ENCODE results near the gene SLC6A4.

SLC6A4 gene

GRCh38 chr17:30248786-30249185 lies 13.3 kb upstream of the SLC6A4 start:
- Mint-ChIP-seq H3K9me3 (no peaks in the 10 kb centered on the region), H3K4me1 (ENCODE audit: low read depth) (no peaks in the 10 kb centered on the region), H3K36me3 (ENCODE audit: low read depth) (peaks cover 36% of the 10 kb centered on the region), H3K27ac (no peak overlapping the region), H3K4me3 (no peak overlapping the region), H3K27me3 (ENCODE audit: low read depth) (no peaks in the 10 kb centered on the region)

- H3K36me3 Mint-ChIP-seq (ENCODE audit: low read depth) = peaks cover 31% of the 10 kb centered on the region
- H3K4me3 Mint-ChIP-seq = no peak overlapping the region
- H3K27ac Mint-ChIP-seq = no peak overlapping the region
- H3K27me3 Mint-ChIP-seq (ENCODE audit: low read depth) = peaks cover 4% of the 10 kb centered on the region
- peaks cover 3% of the 10 kb centered on the region for H3K4me1 Mint-ChIP-seq (ENCODE audit: low read depth)
- no peaks in the 10 kb centered on the region for H3K9me3 Mint-ChIP-seq
Measured at GRCh38 chr17:30246460-30246859, 11.0 kb upstream of the SLC6A4 start.

- no peaks in the 10 kb centered on the region for H3K9me3 Mint-ChIP-seq
- H3K4me1 Mint-ChIP-seq (ENCODE audit: low read depth) = peaks cover 3% of the 10 kb centered on the region
- no peak overlapping the region for H3K4me3 Mint-ChIP-seq
- H3K36me3 Mint-ChIP-seq (ENCODE audit: low read depth) = peaks cover 24% of the 10 kb centered on the region
- peaks cover 9% of the 10 kb centered on the region for H3K27me3 Mint-ChIP-seq (ENCODE audit: low read depth)
- H3K27ac Mint-ChIP-seq = no peak overlapping the region
Measured at GRCh38 chr17:30244853-30245385, 9.4 kb upstream of the SLC6A4 start.

GRCh38 chr17:30243568-30243967 lies 8.1 kb upstream of the SLC6A4 start:
- peaks cover 21% of the 10 kb centered on the region for H3K27me3 Mint-ChIP-seq (ENCODE audit: low read depth)
- H3K27ac Mint-ChIP-seq = no peak overlapping the region
- no peaks in the 10 kb centered on the region for H3K9me3 Mint-ChIP-seq
- peaks cover 18% of the 10 kb centered on the region for H3K36me3 Mint-ChIP-seq (ENCODE audit: low read depth)
- H3K4me3 Mint-ChIP-seq = no peak overlapping the region
- H3K4me1 Mint-ChIP-seq (ENCODE audit: low read depth) = peaks cover 6% of the 10 kb centered on the region

- H3K9me3 Mint-ChIP-seq = no peaks in the 10 kb centered on the region
- H3K4me3 Mint-ChIP-seq = no peak overlapping the region
- H3K36me3 Mint-ChIP-seq (ENCODE audit: low read depth) = peaks cover 13% of the 10 kb centered on the region
- no peak overlapping the region for H3K27ac Mint-ChIP-seq
- peaks cover 7% of the 10 kb centered on the region for H3K4me1 Mint-ChIP-seq (ENCODE audit: low read depth)
- peaks cover 27% of the 10 kb centered on the region for H3K27me3 Mint-ChIP-seq (ENCODE audit: low read depth)
Measured at GRCh38 chr17:30243002-30243401, 7.5 kb upstream of the SLC6A4 start.

GRCh38 chr17:30241051-30241450 lies 5.6 kb upstream of the SLC6A4 start:
- Mint-ChIP-seq H3K9me3 (no peaks in the 10 kb centered on the region), H3K27ac (no peak overlapping the region), H3K27me3 (ENCODE audit: low read depth) (peaks cover 45% of the 10 kb centered on the region), H3K4me1 (ENCODE audit: low read depth) (peaks cover 13% of the 10 kb centered on the region), H3K36me3 (ENCODE audit: low read depth) (peaks cover 2% of the 10 kb centered on the region), H3K4me3 (no peak overlapping the region)

GRCh38 chr17:30240177-30240576 lies 4.7 kb upstream of the SLC6A4 start:
- Mint-ChIP-seq H3K27me3 (ENCODE audit: low read depth) (peaks cover 48% of the 10 kb centered on the region), H3K4me1 (ENCODE audit: low read depth) (peaks cover 14% of the 10 kb centered on the region), H3K27ac (no peak overlapping the region), H3K4me3 (no peak overlapping the region), H3K36me3 (ENCODE audit: low read depth) (peaks cover 2% of the 10 kb centered on the region), H3K9me3 (no peaks in the 10 kb centered on the region)

GRCh38 chr17:30239089-30239462 lies 3.6 kb upstream of the SLC6A4 start:
- H3K4me1 Mint-ChIP-seq (ENCODE audit: low read depth) = peaks cover 20% of the 10 kb centered on the region
- H3K27ac Mint-ChIP-seq = no peak overlapping the region
- no peaks in the 10 kb centered on the region for H3K9me3 Mint-ChIP-seq
- peaks cover 2% of the 10 kb centered on the region for H3K36me3 Mint-ChIP-seq (ENCODE audit: low read depth)
- H3K4me3 Mint-ChIP-seq = no peak overlapping the region
- H3K27me3 Mint-ChIP-seq (ENCODE audit: low read depth) = peaks cover 59% of the 10 kb centered on the region

- Mint-ChIP-seq H3K27ac (no peak overlapping the region), H3K36me3 (ENCODE audit: low read depth) (peaks cover under 1% of the 10 kb centered on the region), H3K4me1 (ENCODE audit: low read depth) (peaks cover 19% of the 10 kb centered on the region), H3K4me3 (no peak overlapping the region), H3K9me3 (no peaks in the 10 kb centered on the region), H3K27me3 (ENCODE audit: low read depth) (peaks cover 64% of the 10 kb centered on the region)
Measured at GRCh38 chr17:30238387-30239088, 3.0 kb upstream of the SLC6A4 start.

GRCh38 chr17:30238003-30238344 lies 2.5 kb upstream of the SLC6A4 start:
- H3K27ac Mint-ChIP-seq = no peak overlapping the region
- no peaks in the 10 kb centered on the region for H3K9me3 Mint-ChIP-seq
- H3K36me3 Mint-ChIP-seq (ENCODE audit: low read depth) = no peaks in the 10 kb centered on the region
- H3K4me1 Mint-ChIP-seq (ENCODE audit: low read depth) = peaks cover 17% of the 10 kb centered on the region
- H3K27me3 Mint-ChIP-seq (ENCODE audit: low read depth) = peaks cover 70% of the 10 kb centered on the region
- no peak overlapping the region for H3K4me3 Mint-ChIP-seq

- Mint-ChIP-seq H3K36me3 (ENCODE audit: low read depth) (no peaks in the 10 kb centered on the region), H3K4me3 (no peak overlapping the region), H3K4me1 (ENCODE audit: low read depth) (peaks cover 17% of the 10 kb centered on the region), H3K27ac (no peak overlapping the region), H3K27me3 (ENCODE audit: low read depth) (peaks cover 75% of the 10 kb centered on the region), H3K9me3 (no peaks in the 10 kb centered on the region)
Measured at GRCh38 chr17:30237296-30238002, 2.0 kb upstream of the SLC6A4 start.

- H3K27ac Mint-ChIP-seq = no peak overlapping the region
- no peaks in the 10 kb centered on the region for H3K9me3 Mint-ChIP-seq
- peaks cover 77% of the 10 kb centered on the region for H3K27me3 Mint-ChIP-seq (ENCODE audit: low read depth)
- peak overlapping the region; percentile 49 for H3K4me3 Mint-ChIP-seq
- peaks cover 17% of the 10 kb centered on the region for H3K4me1 Mint-ChIP-seq (ENCODE audit: low read depth)
- no peaks in the 10 kb centered on the region for H3K36me3 Mint-ChIP-seq (ENCODE audit: low read depth)
Measured at GRCh38 chr17:30236766-30237165, 1.3 kb upstream of the SLC6A4 start.

- H3K36me3 Mint-ChIP-seq (ENCODE audit: low read depth) = no peaks in the 10 kb centered on the region
- peaks cover 17% of the 10 kb centered on the region for H3K4me1 Mint-ChIP-seq (ENCODE audit: low read depth)
Measured at GRCh38 chr17:30236297-30236624, 764 bp upstream of the SLC6A4 start.

GRCh38 chr17:30234964-30235363 lies 533 bp downstream of the SLC6A4 start:
- Mint-ChIP-seq H3K27ac (no peak overlapping the region), H3K9me3 (no peaks in the 10 kb centered on the region), H3K27me3 (ENCODE audit: low read depth) (peaks cover 83% of the 10 kb centered on the region), H3K36me3 (ENCODE audit: low read depth) (no peaks in the 10 kb centered on the region), H3K4me1 (ENCODE audit: low read depth) (peaks cover 17% of the 10 kb centered on the region), H3K4me3 (peak overlapping the region; percentile 65)

More at GRCh38 chr17:30236297-30236624, 764 bp upstream of the SLC6A4 start:
- Mint-ChIP-seq H3K27ac (no peak overlapping the region), H3K4me3 (peak overlapping the region; percentile 75), H3K27me3 (ENCODE audit: low read depth) (peaks cover 79% of the 10 kb centered on the region), H3K9me3 (no peaks in the 10 kb centered on the region)

- peaks cover 17% of the 10 kb centered on the region for H3K4me1 Mint-ChIP-seq (ENCODE audit: low read depth)
- H3K27me3 Mint-ChIP-seq (ENCODE audit: low read depth) = peaks cover 78% of the 10 kb centered on the region
- no peaks in the 10 kb centered on the region for H3K9me3 Mint-ChIP-seq
- no peaks in the 10 kb centered on the region for H3K36me3 Mint-ChIP-seq (ENCODE audit: low read depth)
- H3K27ac Mint-ChIP-seq = no peak overlapping the region
- H3K4me3 Mint-ChIP-seq = no peak overlapping the region
Measured at GRCh38 chr17:30234296-30234695, 1.2 kb downstream of the SLC6A4 start.
